IMR-90 (cell line): ENCODE results near the gene WDR90. TPM values are rescaled to one million over a fixed set of nuclear protein-coding genes. Genes with fewer than 3 reads are reported as not detected.

ENCODE experiments used
- ATAC-seq: fragments of 200-7000 bp; cut with Tn5 transposase; 2 replicates; pipeline ENCODE4 v1.9.1; 2020; ENCODE audit warnings: low read depth, mild to moderate bottlenecking, moderate library complexity
- BruUV-seq: library from RNA; stranded (reverse); fragments of 400-500 nt; replicated peaks from 2 replicates; lab custom pipeline; 2021; lab: Mats Ljungman, UMichigan
- CTCF ChIA-PET: fragments of 300-600 bp; formaldehyde crosslinking; extraction: SDS; loops from one replicate; lab custom pipeline; 2021; ENCODE audit warnings: antibody characterized with exemption; lab: Yijun Ruan, JAX
- POLR2A ChIA-PET: fragments of 300-600 bp; sonication (Branson Sonifier 250); formaldehyde crosslinking; loops from one replicate; lab custom pipeline; 2022; ENCODE audit warnings: antibody characterized with exemption; ENCODE audit not compliant: unreplicated experiment; lab: Charles Lee
- DNase-seq: peaks from one replicate; pipeline ENCODE4 v3.0.0; 2013
- H2AFZ ChIP-seq: replicated peaks from 2 replicates; pipeline ENCODE3; 2013; ENCODE audit warnings: low read length, mild to moderate bottlenecking; ENCODE audit not compliant: poor library complexity
- H2AK5ac ChIP-seq: 2 replicates; pipeline ENCODE4 v1.6.1; 2013; ENCODE audit warnings: low read depth, low read length, inconsistent platforms
- H2AK9ac ChIP-seq: replicated peaks from 2 replicates; pipeline ENCODE3; 2013; ENCODE audit warnings: mild to moderate bottlenecking, low read depth, low read length, moderate library complexity; ENCODE audit not compliant: poor library complexity
- H2BK120ac ChIP-seq: 2 replicates; pipeline ENCODE4 v1.6.1; 2013; ENCODE audit warnings: low read depth, low read length, inconsistent platforms
- H2BK15ac ChIP-seq: 3 replicates; pipeline ENCODE4 v1.6.1; 2013; ENCODE audit warnings: low read depth, low read length, inconsistent platforms
- H2BK20ac ChIP-seq: 2 replicates; pipeline ENCODE4 v1.6.1; 2013; ENCODE audit warnings: low read depth, mild to moderate bottlenecking, inconsistent platforms, low read length, moderate library complexity
- H2BK5ac ChIP-seq: 2 replicates; pipeline ENCODE4 v1.6.1; 2013; ENCODE audit warnings: mild to moderate bottlenecking, low read depth, low read length, inconsistent platforms; ENCODE audit not compliant: poor library complexity, severe bottlenecking
- H3K14ac ChIP-seq: replicated peaks from 2 replicates; pipeline ENCODE4 v1.6.1; 2013; ENCODE audit warnings: low read depth, low read length, inconsistent platforms
- H3K18ac ChIP-seq: 2 replicates; pipeline ENCODE4 v1.6.1; 2013; ENCODE audit warnings: low read depth, low read length, control low read depth
- H3K23ac ChIP-seq: 2 replicates; pipeline ENCODE4 v1.6.1; 2013; ENCODE audit warnings: low read depth, low read length, inconsistent platforms
- H3K27ac ChIP-seq: 2 replicates; pipeline ENCODE4 v1.5.1; 2013; ENCODE audit warnings: mild to moderate bottlenecking, control low read depth, low read length; ENCODE audit not compliant: insufficient read depth
- H3K27me3 ChIP-seq: 2 replicates; pipeline ENCODE4 v1.6.1; 2013; ENCODE audit warnings: low read length; ENCODE audit not compliant: control insufficient read depth, insufficient read depth
- H3K36me3 ChIP-seq: 2 replicates; pipeline ENCODE4 v1.6.1; 2013; ENCODE audit warnings: low read length, mixed read lengths; ENCODE audit not compliant: control insufficient read depth, insufficient read depth
- H3K4ac ChIP-seq: 2 replicates; pipeline ENCODE4 v1.6.1; 2013; ENCODE audit warnings: low read depth, low read length, inconsistent platforms
- H3K4me1 ChIP-seq: 2 replicates; pipeline ENCODE4 v1.6.1; 2013; ENCODE audit warnings: low read length, mixed read lengths; ENCODE audit not compliant: control insufficient read depth, insufficient read depth
- H3K4me2 ChIP-seq: 2 replicates; pipeline ENCODE4 v1.6.1; 2013; ENCODE audit warnings: low read depth, mild to moderate bottlenecking, control low read depth, low read length, moderate library complexity
- H3K4me3 ChIP-seq: 2 replicates; pipeline ENCODE4 v1.5.1; 2013; ENCODE audit warnings: low read depth, mild to moderate bottlenecking, control low read depth, low read length, moderate library complexity; ENCODE audit not compliant: insufficient read depth
- H3K56ac ChIP-seq: 2 replicates; pipeline ENCODE4 v1.6.1; 2013; ENCODE audit warnings: low read length, inconsistent platforms; ENCODE audit not compliant: insufficient read depth; ENCODE audit errors: extremely low read depth
- H3K79me1 ChIP-seq, 2 experiments: 2 replicates each; pipeline ENCODE4 v1.6.1; 2013; ENCODE audit warnings: low read length in 2 of 2, inconsistent platforms in 1 of 2, low read depth in 1 of 2
- H3K9ac ChIP-seq: 2 replicates; pipeline ENCODE4 v1.6.1; 2013; ENCODE audit warnings: low read depth, low read length, control low read depth
- H3K9me1 ChIP-seq: 2 replicates; pipeline ENCODE4 v1.6.1; 2013; ENCODE audit warnings: low read length, inconsistent platforms; ENCODE audit not compliant: insufficient read depth
- H3K9me3 ChIP-seq: 2 replicates; pipeline ENCODE4 v1.6.1; 2013; ENCODE audit warnings: low read length; ENCODE audit not compliant: control insufficient read depth, insufficient read depth
- H4K20me1 ChIP-seq: 2 replicates; pipeline ENCODE4 v1.6.1; 2013; ENCODE audit warnings: low read length, inconsistent platforms; ENCODE audit not compliant: insufficient read depth
- H4K5ac ChIP-seq: 2 replicates; pipeline ENCODE4 v1.6.1; 2013; ENCODE audit warnings: mild to moderate bottlenecking, low read depth, low read length, control low read depth
- H4K8ac ChIP-seq, 2 experiments: 2 replicates each; pipeline ENCODE4 v1.6.1; 2013; ENCODE audit warnings: low read depth in 2 of 2, low read length in 2 of 2, control low read depth in 1 of 2, inconsistent platforms in 1 of 2
- H4K91ac ChIP-seq: 2 replicates; pipeline ENCODE4 v1.6.1; 2013; ENCODE audit warnings: low read depth, low read length, inconsistent platforms; ENCODE audit not compliant: insufficient read depth
- BHLHE40 ChIP-seq: fragments of 150-350 bp; IDR thresholded peaks from 2 replicates; pipeline ENCODE4 v1.6.1; 2016; ENCODE audit warnings: mild to moderate bottlenecking, low read depth, low read length
- ELK1 ChIP-seq: fragments of 150-350 bp; IDR thresholded peaks from 2 replicates; pipeline ENCODE4 v1.6.1; 2016; ENCODE audit warnings: low read depth, mild to moderate bottlenecking, low read length, moderate library complexity, borderline replicate concordance
- FOS ChIP-seq: fragments of 150-350 bp; IDR thresholded peaks from 2 replicates; pipeline ENCODE4 v1.6.1; 2016; ENCODE audit warnings: low read depth, low read length
- MAFK ChIP-seq: IDR thresholded peaks from 2 replicates; pipeline ENCODE4 v1.6.1; 2012; ENCODE audit warnings: low read depth, low read length, improper control_type of control experiment
- MAZ ChIP-seq: IDR thresholded peaks from 2 replicates; pipeline ENCODE4 v1.6.1; 2012; ENCODE audit warnings: low read depth, mild to moderate bottlenecking, low read length, improper control_type of control experiment, moderate library complexity, borderline replicate concordance
- MXI1 ChIP-seq: IDR thresholded peaks from 2 replicates; pipeline ENCODE4 v1.6.1; 2012; ENCODE audit warnings: low read depth, mild to moderate bottlenecking, low read length, moderate library complexity, borderline replicate concordance
- NFE2L2 ChIP-seq: fragments of 150-350 bp; IDR thresholded peaks from 2 replicates; pipeline ENCODE4 v1.6.1; 2016; ENCODE audit warnings: low read depth, mild to moderate bottlenecking, low read length
- RAD21 ChIP-seq: IDR thresholded peaks from 2 replicates; pipeline ENCODE4 v1.6.1; 2012; ENCODE audit warnings: low read length, improper control_type of control experiment
- RCOR1 ChIP-seq: IDR thresholded peaks from 2 replicates; pipeline ENCODE4 v1.6.1; 2012; ENCODE audit warnings: mild to moderate bottlenecking, low read length, improper control_type of control experiment; ENCODE audit not compliant: insufficient replicate concordance
- RFX5 ChIP-seq: IDR thresholded peaks from 2 replicates; pipeline ENCODE4 v1.8.0; 2012; ENCODE audit warnings: low read depth, mild to moderate bottlenecking, low read length, moderate library complexity
- SMC3 ChIP-seq: fragments of 150-350 bp; IDR thresholded peaks from 2 replicates; pipeline ENCODE4 v1.6.1; 2016; ENCODE audit warnings: low read depth, mild to moderate bottlenecking, antibody characterized with exemption, low read length, moderate library complexity
- WGBS, 2 experiments: methylation state at CpG; one replicate each; pipeline versions ENCODE4 v1.1.5 to v1.1.7; 2013; ENCODE audit warnings: missing lambda C conversion rate in 2 of 2; ENCODE audit not compliant: insufficient read length in 1 of 2; ENCODE audit errors: extremely low coverage in 2 of 2; 5-methylcytosine and 5-hydroxymethylcytosine counted together
- dilution Hi-C: fragments of 300-500 bp; cut with HindIII; formaldehyde crosslinking; loops from one replicate; pipeline ENCODE4 v1.14.3; 2018; ENCODE audit warnings: low sequenced_read_pairs; ENCODE audit not compliant: unreplicated experiment
- in situ Hi-C: fragments of 300-500 bp; cut with MboI; formaldehyde crosslinking; loops from 3 replicates; pipeline ENCODE4 v1.14.3; 2019; ENCODE audit warnings: low sequenced_read_pairs, inconsistent platforms, mixed read lengths
- intact Hi-C: fragments of 100-400 bp; cut with micrococcal nuclease; formaldehyde crosslinking; loops from 2 replicates; pipeline ENCODE4 v1.10.0; 2022
- polyA plus RNA-seq, 3 experiments: library from polyadenylated mRNA; depleted of rRNA; stranded (reverse); fragments of >200 nt; gene quantifications; 2 replicates each; pipeline ENCODE4 v1.2.3, GENCODE V29; 2012; ENCODE audit warnings: low replicate concordance in 1 of 3
- total RNA-seq: library from RNA; depleted of rRNA; stranded (reverse); fragments of >200 nt; gene quantifications from 2 replicates; pipeline ENCODE4 v1.2.3, GENCODE V29; 2012
- TF ChIP-seq, protein P1 (sequence below): fragments of 150-350 bp; IDR thresholded peaks from 2 replicates; pipeline ENCODE4 v1.6.1; 2017; ENCODE audit warnings: mild to moderate bottlenecking, antibody characterized with exemption, low read length, low read depth

WDR90 gene
- total and polyA plus RNA-seq, 2 of the 4 experiments (the other 2 are of a cell fraction), result 1.4 to 18.7 TPM

- H4K91ac ChIP-seq, result peak overlapping the region; percentile 70
Measured at GRCh38 chr16:626787-627453, 22.2 kb upstream of the WDR90 start.

More at GRCh38 chr16:626787-627453, 22.2 kb upstream of the WDR90 start:
- intact Hi-C loops (loop anchor here (1.0 kb wide), 1 partner anchor 9 kb away; the partner anchor contains the start of gene METTL26), in situ Hi-C loops (no loop called here), dilution Hi-C loops (no loop called here)
- Histone ChIP-seq H4K5ac (peak overlapping the region; percentile 51), H3K27ac (peak overlapping the region; percentile 75), H3K4ac (peak overlapping the region; percentile 69), H2AK9ac (peak overlapping the region; percentile 98), H2BK15ac (peak overlapping the region; percentile 56; the same call in 2 of the 3 replicates), H3K23ac (no peak overlapping the region), H3K14ac (peak overlapping the region; percentile 20; the same call in 1 of the 2 replicates), H2BK5ac (peak overlapping the region; percentile 89), H3K56ac (0 out of 2 replicates have a peak overlapping the region, but pooled peaks have one; percentile 24), H2BK120ac (peak overlapping the region; percentile 72), H3K79me1 (peaks cover 6 to 41% of the 10 kb centered on the region in 2 experiments; a peak in 2 of 4 replicates), H3K4me3 (no peak overlapping the region), H2AFZ (peak overlapping the region; percentile 72), H3K9me1 (peaks cover 4% of the 10 kb centered on the region; the same call in 1 of the 2 replicates), H3K18ac (0 out of 2 replicates have a peak overlapping the region, but pooled peaks have one; percentile 10), H3K9me3 (no peaks in the 10 kb centered on the region), H4K20me1 (0 out of 2 replicates have a peak, but pooled peaks cover 3% of the 10 kb centered on the region), H3K4me2 (0 out of 2 replicates have a peak overlapping the region, but pooled peaks have one; percentile 1), H3K4me1 (peaks cover 25% of the 10 kb centered on the region), H4K8ac (peak overlapping the region; percentile 43 to 78; a peak in 2 of 4 replicates), H3K27me3 (no peaks in the 10 kb centered on the region), H3K36me3 (peaks cover 7% of the 10 kb centered on the region; the same call in 1 of the 2 replicates), H2BK20ac (no peak overlapping the region; the same call in 1 of the 2 replicates), H3K9ac (no peak overlapping the region), H2AK5ac (peak overlapping the region; percentile 94)
- DNase-seq (peak; percentile 97), ATAC-seq (peak; percentile 90)
- CTCF ChIA-PET, result no interaction called here
- 39% methylated on average over 23 of the region's 29 CpGs; no CpG with 5 or more reads in 1 of the 2 experiments for WGBS, 2 experiments
- BruUV-seq, result no TSS peak
- POLR2A ChIA-PET, result no interaction called here
- TF ChIP-seq RCOR1 (peak; percentile 30), ELK1 (no peak), MAFK (no peak), MAZ (peak; percentile 67; the same call in 1 of the 2 replicates), MXI1 (no peak; the same call in 1 of the 2 replicates), BHLHE40 (peak; percentile 86), RFX5 (no peak), SMC3 (no peak), FOS (peak; percentile 98), NFE2L2 (peak; percentile 74; the same call in 1 of the 2 replicates), RAD21 (no peak)
- TF ChIP-seq, protein P1, sequence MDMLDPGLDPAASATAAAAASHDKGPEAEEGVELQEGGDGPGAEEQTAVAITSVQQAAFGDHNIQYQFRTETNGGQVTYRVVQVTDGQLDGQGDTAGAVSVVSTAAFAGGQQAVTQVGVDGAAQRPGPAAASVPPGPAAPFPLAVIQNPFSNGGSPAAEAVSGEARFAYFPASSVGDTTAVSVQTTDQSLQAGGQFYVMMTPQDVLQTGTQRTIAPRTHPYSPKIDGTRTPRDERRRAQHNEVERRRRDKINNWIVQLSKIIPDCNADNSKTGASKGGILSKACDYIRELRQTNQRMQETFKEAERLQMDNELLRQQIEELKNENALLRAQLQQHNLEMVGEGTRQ, result no peak; the same call in 1 of the 2 replicates
